Measurements from ENCODE around the gene FGF12. TPM values are rescaled to one million over a fixed set of nuclear protein-coding genes. Genes with fewer than 3 reads are reported as not detected.

Gene FGF12
- polyA plus RNA-seq (2012; ENCODE audit: insufficient read length, low read depth), result not detected

GRCh38 chr3:192727032-192727847 lies at the start of gene FGF12:
Gene FGF12 (minus strand): TSS chr3:192727541.
- TF ChIP-seq FOXP2 (optimal IDR thresholded peaks at IDR 0.05; ENCODE audit: borderline replicate concordance, extremely low read depth, extremely low read length, insufficient read depth), result no peak
- peak; percentile 39 to 86; a peak in 2 of 4 replicates for TF ChIP-seq REST (IDR thresholded peaks at IDR 0.05; ENCODE audit: insufficient read depth in 1 of 2, low read depth in 2 of 2, low read length in 2 of 2)

- TF ChIP-seq POLR2AphosphoS5 (IDR thresholded peaks at IDR 0.05; ENCODE audit: low read depth, low read length), result no peak
Observed at GRCh38 chr3:192772240-192772894, 45.0 kb upstream of the FGF12 start.

- TF ChIP-seq POLR2AphosphoS5 (IDR thresholded peaks at IDR 0.05; ENCODE audit: low read depth, low read length), result no peak
- no peak for TF ChIP-seq TAF1 (IDR thresholded peaks at IDR 0.05; ENCODE audit: borderline replicate concordance, insufficient read depth, low read length)
- no peak for TF ChIP-seq FOXP2 (optimal IDR thresholded peaks at IDR 0.05; ENCODE audit: borderline replicate concordance, extremely low read depth, extremely low read length, insufficient read depth)
- TF ChIP-seq REST (IDR thresholded peaks at IDR 0.05; ENCODE audit: insufficient read depth in 1 of 2, low read depth in 2 of 2, low read length in 2 of 2), result no peak
Observed at GRCh38 chr3:192758654-192759053, 31.3 kb upstream of the FGF12 start.

GRCh38 chr3:192751148-192751547 lies 23.8 kb upstream of the FGF12 start:
- no peak for TF ChIP-seq REST (IDR thresholded peaks at IDR 0.05; ENCODE audit: insufficient read depth in 1 of 2, low read depth in 2 of 2, low read length in 2 of 2)
- TF ChIP-seq TAF1 (IDR thresholded peaks at IDR 0.05; ENCODE audit: borderline replicate concordance, insufficient read depth, low read length), result no peak

- TF ChIP-seq POLR2AphosphoS5 (IDR thresholded peaks at IDR 0.05; ENCODE audit: low read depth, low read length) (no peak), REST (IDR thresholded peaks at IDR 0.05; ENCODE audit: insufficient read depth in 1 of 2, low read depth in 2 of 2, low read length in 2 of 2) (no peak), FOXP2 (optimal IDR thresholded peaks at IDR 0.05; ENCODE audit: borderline replicate concordance, extremely low read depth, extremely low read length, insufficient read depth) (no peak), TAF1 (IDR thresholded peaks at IDR 0.05; ENCODE audit: borderline replicate concordance, insufficient read depth, low read length) (no peak), SIN3A (IDR thresholded peaks at IDR 0.05; ENCODE audit: borderline replicate concordance, insufficient read depth, low read length) (no peak)
Observed at GRCh38 chr3:192750201-192750600, 22.9 kb upstream of the FGF12 start.
